A549 (cell line): ENCODE data around the gene EXOG. TPM values are rescaled to one million over a fixed set of nuclear protein-coding genes. Genes with fewer than 3 reads are reported as not detected.

Experiments
- ATAC-seq, 2 experiments: fragments of 200-7000 bp in 1 of 2; fragments of >200 bp in 1 of 2; cut with Nextera tagmentation in 1 of 2; cut with Tn5 transposase in 1 of 2; 3 replicates each; pipeline versions ENCODE4 v1.8.0 to v1.9.1; 2018 to 2020; ENCODE audit warnings: mild to moderate bottlenecking in 1 of 2, moderate library complexity in 1 of 2
- CTCF ChIA-PET: fragments of 300-600 bp; sonication (Branson Sonifier 250); formaldehyde crosslinking; extraction: SDS; loops from one replicate; lab custom pipeline; 2021; ENCODE audit warnings: antibody characterized with exemption, inconsistent platforms; lab: Yijun Ruan, JAX
- POLR2A ChIA-PET: fragments of 350-600 bp; formaldehyde crosslinking; extraction: SDS; loops from one replicate; lab custom pipeline; 2021; ENCODE audit warnings: antibody characterized with exemption, inconsistent platforms; lab: Yijun Ruan, JAX
- DNase-seq, 2 experiments: peaks; one replicate each; pipeline versions ENCODE4 v3.0.0 to v3.0.0-alpha.2; 2011 to 2016; ENCODE audit warnings: low read depth in 1 of 2, low spot score in 1 of 2
- FAIRE-seq: peaks from 2 replicates; lab custom pipeline; 2011; peaks lifted over from hg19 to GRCh38; lab: Jason Lieb, UNC
- H3K27ac ChIP-seq, 2 experiments: fragments of >200 bp; sonication (Bioruptor Twin); formaldehyde crosslinking; 3 replicates each; pipeline ENCODE4 v1.5.1; 2016 to 2017
- H3K4me1 ChIP-seq: fragments of >200 bp; sonication (Bioruptor Twin); formaldehyde crosslinking; 3 replicates; pipeline ENCODE4 v1.6.1; 2016
- H3K4me2 ChIP-seq: fragments of >200 bp; sonication (Bioruptor Twin); formaldehyde crosslinking; 3 replicates; pipeline ENCODE4 v1.6.1; 2016
- H3K4me3 ChIP-seq: fragments of >200 bp; sonication (Bioruptor Twin); formaldehyde crosslinking; 3 replicates; pipeline ENCODE4 v1.5.1; 2016
- H3K9me3 ChIP-seq: fragments of >200 bp; sonication (Bioruptor Twin); formaldehyde crosslinking; 3 replicates; pipeline ENCODE4 v1.6.1; 2016
- ATOH8 ChIP-seq: fragments of 250-450 bp; sonication (Bioruptor Pico); IDR thresholded peaks from 2 replicates; pipeline ENCODE4 v1.5.0; 2020; ENCODE audit warnings: low read depth, mild to moderate bottlenecking, moderate library complexity
- CBX8 ChIP-seq: fragments of 200-600 bp; sonication (generic); IDR thresholded peaks from 2 replicates; pipeline ENCODE4 v1.6.1; 2016
- CEBPB ChIP-seq, 2 experiments: fragments of >200 bp in 1 of 2; sonication (Bioruptor Twin) in 1 of 2; formaldehyde crosslinking in 1 of 2; IDR thresholded peaks; 2 replicates each; pipeline ENCODE4 v1.6.1; 2012 to 2016
- CHD4 ChIP-seq: fragments of 200-600 bp; sonication (generic); IDR thresholded peaks from 2 replicates; pipeline ENCODE4 v1.6.1; 2016; ENCODE audit warnings: antibody characterized with exemption, mild to moderate bottlenecking, borderline replicate concordance
- EHMT2 ChIP-seq: fragments of 200-600 bp; sonication (generic); IDR thresholded peaks from 2 replicates; pipeline ENCODE4 v1.6.1; 2016; ENCODE audit warnings: antibody characterized with exemption, low read depth, mild to moderate bottlenecking, moderate library complexity
- EP300 ChIP-seq, 2 experiments: fragments of >200 bp; sonication (Bioruptor Twin); formaldehyde crosslinking; IDR thresholded peaks; 2 replicates in 1 of 2; 3 replicates in 1 of 2; pipeline ENCODE4 v1.6.1; 2016 to 2017
- ESRRA ChIP-seq: fragments of 150-350 bp; IDR thresholded peaks from 2 replicates; pipeline ENCODE4 v1.6.1; 2014; ENCODE audit warnings: mild to moderate bottlenecking, low read length, borderline replicate concordance
- FOSB ChIP-seq: fragments of 250-450 bp; sonication (Bioruptor Pico); IDR thresholded peaks from 2 replicates; pipeline ENCODE4 v1.5.0; 2020; ENCODE audit warnings: mild to moderate bottlenecking, moderate library complexity
- HDAC2 ChIP-seq: fragments of 200-600 bp; sonication (generic); IDR thresholded peaks from 2 replicates; pipeline ENCODE4 v1.6.1; 2016
- HOXB13 ChIP-seq: fragments of 250-450 bp; sonication (Bioruptor Pico); IDR thresholded peaks from 2 replicates; pipeline ENCODE4 v1.5.0; 2020; ENCODE audit warnings: low read depth, mild to moderate bottlenecking, moderate library complexity
- HOXB5 ChIP-seq: fragments of 250-450 bp; sonication (Bioruptor Pico); IDR thresholded peaks from 2 replicates; pipeline ENCODE4 v1.5.0; 2020; ENCODE audit warnings: mild to moderate bottlenecking, moderate library complexity
- JUN ChIP-seq, 2 experiments: fragments of >200 bp; sonication (Bioruptor Twin); formaldehyde crosslinking; IDR thresholded peaks; 2 replicates in 1 of 2; 3 replicates in 1 of 2; pipeline ENCODE4 v1.6.1; 2016 to 2017
- MAX ChIP-seq: IDR thresholded peaks from 2 replicates; pipeline ENCODE4 v1.6.1; 2012
- MYC ChIP-seq: IDR thresholded peaks from 2 replicates; pipeline ENCODE4 v1.6.1; 2012; ENCODE audit warnings: mild to moderate bottlenecking, inconsistent platforms, low read length, improper control_type of control experiment, borderline replicate concordance
- NR3C1 ChIP-seq: fragments of >200 bp; sonication (Bioruptor Twin); formaldehyde crosslinking; IDR thresholded peaks from 3 replicates; pipeline ENCODE4 v1.6.1; 2017
- POLR2A ChIP-seq: IDR thresholded peaks from 2 replicates; pipeline ENCODE4 v1.6.1; 2012; ENCODE audit warnings: mild to moderate bottlenecking, low read length
- RCOR1 ChIP-seq: fragments of 150-350 bp; IDR thresholded peaks from 2 replicates; pipeline ENCODE4 v1.6.1; 2014; ENCODE audit warnings: antibody characterized with exemption, low read length, low read depth
- RFX5 ChIP-seq: fragments of 450-650 bp; IDR thresholded peaks from 2 replicates; pipeline ENCODE4 v1.7.1; 2014; ENCODE audit warnings: antibody characterized with exemption, mild to moderate bottlenecking, moderate library complexity
- SMC3 ChIP-seq: fragments of >200 bp; sonication (Bioruptor Twin); formaldehyde crosslinking; IDR thresholded peaks from 3 replicates; pipeline ENCODE4 v1.6.1; 2018; ENCODE audit warnings: inconsistent platforms
- SREBF2 ChIP-seq: fragments of 450-650 bp; IDR thresholded peaks from 2 replicates; pipeline ENCODE4 v1.6.1; 2014; ENCODE audit warnings: mild to moderate bottlenecking, moderate library complexity
- TFCP2L1 ChIP-seq: fragments of 250-450 bp; sonication (Bioruptor Pico); IDR thresholded peaks from 2 replicates; pipeline ENCODE4 v1.5.0; 2021; ENCODE audit warnings: mild to moderate bottlenecking
- ZC3H11A ChIP-seq: fragments of 450-650 bp; IDR thresholded peaks from 2 replicates; pipeline ENCODE4 v1.6.1; 2014; ENCODE audit warnings: antibody characterized with exemption, mild to moderate bottlenecking
- ZSCAN20 ChIP-seq: fragments of 250-450 bp; sonication (Bioruptor Pico); IDR thresholded peaks from 2 replicates; pipeline ENCODE4 v1.8.0; 2022; ENCODE audit warnings: mild to moderate bottlenecking, moderate library complexity
- WGBS: methylation state at CpG from one replicate; pipeline ENCODE4 v1.1.6; 2017; ENCODE audit errors: missing lambda C conversion rate; 5-methylcytosine and 5-hydroxymethylcytosine counted together
- polyA plus RNA-seq, 4 experiments: library from polyadenylated mRNA; depleted of rRNA in 3 of 4; stranded (reverse); fragments of >200 nt; fragmentation: RNase III in 1 of 4; extraction: RNeasy Plus Mini Kit Qiagen cat#74134 plus additional on column Dnase treatment in 1 of 4; gene quantifications; 2 replicates in 3 of 4; 3 replicates in 1 of 4; pipeline ENCODE4 v1.2.3, GENCODE V29; 2011 to 2017
- TF ChIP-seq, protein P1 (sequence below): IDR thresholded peaks from 2 replicates; pipeline ENCODE4 v1.6.1; 2012
- TF ChIP-seq, protein P2 (sequence below): fragments of >200 bp; sonication (Bioruptor Twin); formaldehyde crosslinking; IDR thresholded peaks from 3 replicates; pipeline ENCODE4 v1.5.1; 2016
- TF ChIP-seq, protein P3 (sequence below): IDR thresholded peaks from 2 replicates; pipeline ENCODE4 v1.6.1; 2012; ENCODE audit warnings: low read depth, borderline replicate concordance
- TF ChIP-seq, protein P4 (sequence below): fragments of 250-450 bp; sonication (Bioruptor Pico); IDR thresholded peaks from 2 replicates; pipeline ENCODE4 v1.5.0; 2021; ENCODE audit warnings: mild to moderate bottlenecking, moderate library complexity, borderline replicate concordance
- TF ChIP-seq, protein P5 (sequence below): fragments of 150-350 bp; IDR thresholded peaks from 2 replicates; pipeline ENCODE4 v1.6.1; 2014; ENCODE audit warnings: low read depth, mild to moderate bottlenecking, low read length

EXOG gene
- polyA plus RNA-seq, 2 of the 4 experiments (the other 2 are of a cell fraction) = 11.2 to 17.1 TPM

DNA sequence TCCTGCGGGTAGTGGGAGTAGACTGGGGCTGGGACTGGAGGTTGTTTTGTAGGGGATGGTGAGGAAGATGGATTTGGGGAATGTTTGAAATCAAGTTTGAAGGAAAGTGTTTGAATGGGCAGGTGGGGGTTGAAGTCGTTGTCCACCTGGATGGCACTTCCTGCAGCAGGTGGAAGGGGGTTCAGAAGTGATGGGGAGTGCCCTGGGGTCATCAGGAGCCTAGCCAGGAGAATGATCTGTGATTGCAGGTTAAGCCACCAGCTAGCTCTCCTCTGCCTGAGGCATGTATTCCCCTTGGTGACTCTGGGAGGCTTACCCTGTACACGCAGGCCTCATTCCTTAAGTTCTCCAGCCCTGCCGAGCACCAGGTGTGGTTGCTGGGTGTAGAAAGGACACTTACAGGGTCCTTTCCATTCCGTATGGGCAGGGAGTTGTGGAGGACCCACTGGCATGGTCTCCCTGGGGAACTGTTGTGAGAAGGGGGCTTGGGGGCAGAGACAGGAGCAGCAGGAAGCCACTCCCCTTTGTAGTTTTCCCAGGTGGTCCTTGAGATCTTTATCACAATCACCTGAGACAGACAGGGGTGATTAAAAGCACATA, 19.9 kb upstream of the EXOG start:
- TF ChIP-seq MYC (no peak), TFCP2L1 (CRISPR knock-in tag) (no peak), ZC3H11A (no peak), SMC3 (no peak), ATOH8 (CRISPR knock-in tag) (no peak), ZSCAN20 (CRISPR knock-in tag) (no peak), MAX (no peak), SREBF2 (no peak), HDAC2 (no peak), FOSB (CRISPR knock-in tag) (no peak), RFX5 (no peak), POLR2A (no peak), CEBPB (IDR thresholded peaks at IDR 0.05) (no peak), HOXB13 (CRISPR knock-in tag) (no peak), CHD4 (no peak), ESRRA (no peak)
- TF ChIP-seq, protein P1, sequence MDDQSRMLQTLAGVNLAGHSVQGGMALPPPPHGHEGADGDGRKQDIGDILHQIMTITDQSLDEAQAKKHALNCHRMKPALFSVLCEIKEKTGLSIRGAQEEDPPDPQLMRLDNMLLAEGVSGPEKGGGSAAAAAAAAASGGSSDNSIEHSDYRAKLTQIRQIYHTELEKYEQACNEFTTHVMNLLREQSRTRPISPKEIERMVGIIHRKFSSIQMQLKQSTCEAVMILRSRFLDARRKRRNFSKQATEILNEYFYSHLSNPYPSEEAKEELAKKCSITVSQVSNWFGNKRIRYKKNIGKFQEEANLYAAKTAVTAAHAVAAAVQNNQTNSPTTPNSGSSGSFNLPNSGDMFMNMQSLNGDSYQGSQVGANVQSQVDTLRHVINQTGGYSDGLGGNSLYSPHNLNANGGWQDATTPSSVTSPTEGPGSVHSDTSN = no peak
- TF ChIP-seq, protein P2, sequence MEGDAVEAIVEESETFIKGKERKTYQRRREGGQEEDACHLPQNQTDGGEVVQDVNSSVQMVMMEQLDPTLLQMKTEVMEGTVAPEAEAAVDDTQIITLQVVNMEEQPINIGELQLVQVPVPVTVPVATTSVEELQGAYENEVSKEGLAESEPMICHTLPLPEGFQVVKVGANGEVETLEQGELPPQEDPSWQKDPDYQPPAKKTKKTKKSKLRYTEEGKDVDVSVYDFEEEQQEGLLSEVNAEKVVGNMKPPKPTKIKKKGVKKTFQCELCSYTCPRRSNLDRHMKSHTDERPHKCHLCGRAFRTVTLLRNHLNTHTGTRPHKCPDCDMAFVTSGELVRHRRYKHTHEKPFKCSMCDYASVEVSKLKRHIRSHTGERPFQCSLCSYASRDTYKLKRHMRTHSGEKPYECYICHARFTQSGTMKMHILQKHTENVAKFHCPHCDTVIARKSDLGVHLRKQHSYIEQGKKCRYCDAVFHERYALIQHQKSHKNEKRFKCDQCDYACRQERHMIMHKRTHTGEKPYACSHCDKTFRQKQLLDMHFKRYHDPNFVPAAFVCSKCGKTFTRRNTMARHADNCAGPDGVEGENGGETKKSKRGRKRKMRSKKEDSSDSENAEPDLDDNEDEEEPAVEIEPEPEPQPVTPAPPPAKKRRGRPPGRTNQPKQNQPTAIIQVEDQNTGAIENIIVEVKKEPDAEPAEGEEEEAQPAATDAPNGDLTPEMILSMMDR = no peak
- TF ChIP-seq, protein P3, sequence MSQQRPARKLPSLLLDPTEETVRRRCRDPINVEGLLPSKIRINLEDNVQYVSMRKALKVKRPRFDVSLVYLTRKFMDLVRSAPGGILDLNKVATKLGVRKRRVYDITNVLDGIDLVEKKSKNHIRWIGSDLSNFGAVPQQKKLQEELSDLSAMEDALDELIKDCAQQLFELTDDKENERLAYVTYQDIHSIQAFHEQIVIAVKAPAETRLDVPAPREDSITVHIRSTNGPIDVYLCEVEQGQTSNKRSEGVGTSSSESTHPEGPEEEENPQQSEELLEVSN = no peak
- Histone ChIP-seq H3K4me1 (no peaks in the 10 kb centered on the region), H3K4me2 (no peak overlapping the region), H3K9me3 (no peaks in the 10 kb centered on the region), H3K4me3 (no peak overlapping the region), H3K27ac (no peak overlapping the region)
- no peak for ATAC-seq
- no peak for DNase-seq
- ChIA-PET POLR2A (no interaction called here), CTCF (interaction anchor here (1.0 to 2.8 kb wide), 3 partner anchors 129 to 358 kb away, joined by 3 to 14 read pairs (median 3); partner anchors contain the start of gene XYLB)
- WGBS = 87% methylated on average over 3 of the region's 5 CpGs
- no peak for FAIRE-seq

GRCh38 chr3:38477057-38477820, 18.9 kb upstream of the EXOG start:
- FAIRE-seq = no peak
- no peaks in the 10 kb centered on the region for H3K4me1 ChIP-seq
- H3K27ac ChIP-seq = no peak overlapping the region
- TF ChIP-seq, protein P4, sequence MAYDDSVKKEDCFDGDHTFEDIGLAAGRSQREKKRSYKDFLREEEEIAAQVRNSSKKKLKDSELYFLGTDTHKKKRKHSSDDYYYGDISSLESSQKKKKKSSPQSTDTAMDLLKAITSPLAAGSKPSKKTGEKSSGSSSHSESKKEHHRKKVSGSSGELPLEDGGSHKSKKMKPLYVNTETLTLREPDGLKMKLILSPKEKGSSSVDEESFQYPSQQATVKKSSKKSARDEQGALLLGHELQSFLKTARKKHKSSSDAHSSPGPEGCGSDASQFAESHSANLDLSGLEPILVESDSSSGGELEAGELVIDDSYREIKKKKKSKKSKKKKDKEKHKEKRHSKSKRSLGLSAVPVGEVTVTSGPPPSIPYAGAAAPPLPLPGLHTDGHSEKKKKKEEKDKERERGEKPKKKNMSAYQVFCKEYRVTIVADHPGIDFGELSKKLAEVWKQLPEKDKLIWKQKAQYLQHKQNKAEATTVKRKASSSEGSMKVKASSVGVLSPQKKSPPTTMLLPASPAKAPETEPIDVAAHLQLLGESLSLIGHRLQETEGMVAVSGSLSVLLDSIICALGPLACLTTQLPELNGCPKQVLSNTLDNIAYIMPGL (CRISPR knock-in tag) = no peak
- no peak for TF ChIP-seq JUN (IDR thresholded peaks at IDR 0.05)
- TF ChIP-seq EHMT2 = no peak
- no peak for TF ChIP-seq FOSB (CRISPR knock-in tag)
- no peak for TF ChIP-seq CBX8
- TF ChIP-seq HOXB5 (CRISPR knock-in tag) = no peak
- TF ChIP-seq ESRRA = no peak
- TF ChIP-seq, protein P5, sequence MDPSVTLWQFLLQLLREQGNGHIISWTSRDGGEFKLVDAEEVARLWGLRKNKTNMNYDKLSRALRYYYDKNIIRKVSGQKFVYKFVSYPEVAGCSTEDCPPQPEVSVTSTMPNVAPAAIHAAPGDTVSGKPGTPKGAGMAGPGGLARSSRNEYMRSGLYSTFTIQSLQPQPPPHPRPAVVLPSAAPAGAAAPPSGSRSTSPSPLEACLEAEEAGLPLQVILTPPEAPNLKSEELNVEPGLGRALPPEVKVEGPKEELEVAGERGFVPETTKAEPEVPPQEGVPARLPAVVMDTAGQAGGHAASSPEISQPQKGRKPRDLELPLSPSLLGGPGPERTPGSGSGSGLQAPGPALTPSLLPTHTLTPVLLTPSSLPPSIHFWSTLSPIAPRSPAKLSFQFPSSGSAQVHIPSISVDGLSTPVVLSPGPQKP = no peak
- no peak for TF ChIP-seq RCOR1
- TF ChIP-seq EP300 (IDR thresholded peaks at IDR 0.05) = no peak
- TF ChIP-seq NR3C1 = no peak
- TF ChIP-seq CEBPB (IDR thresholded peaks at IDR 0.05) = no peak
- TF ChIP-seq, all 56 proteins: peak for 0
- POLR2A ChIA-PET = no interaction called here
- CTCF ChIA-PET = interaction anchor here (2.8 kb wide), 1 partner anchor 131 kb away, joined by 14 read pairs; the partner anchor contains the start of gene XYLB
- 93% methylated on average over 20 of the region's 21 CpGs for WGBS
- DNase-seq (no peak), ATAC-seq (no peak)
- Histone ChIP-seq H3K9me3 (no peaks in the 10 kb centered on the region), H3K4me3 (no peak overlapping the region), H3K4me2 (no peak overlapping the region)
